Adrenal gland (tissue), 5 donors: ENCODE data around the gene ZNF705A.

Source experiments
- CTCF ChIP-seq, 6 experiments: fragments of 450-650 bp in 4 of 6; fragments of 200-600 bp in 2 of 6; sonication (generic) in 1 of 6; IDR thresholded peaks; 1 replicate in 5 of 6; 2 replicates in 1 of 6; pipeline versions ENCODE4 v1.5.1 to v1.8.0; 2016 to 2021; ENCODE audit warnings: antibody characterized with exemption in 6 of 6, mild to moderate bottlenecking in 2 of 6, moderate library complexity in 1 of 6
- POLR2A ChIP-seq, 2 donors: fragments of 450-650 bp; IDR thresholded peaks; one replicate each; pipeline ENCODE4 v1.6.1; 2017; ENCODE audit warnings: antibody characterized with exemption in 2 of 2, mild to moderate bottlenecking in 2 of 2, moderate library complexity in 1 of 2
- donor health status: DM: no; HTN: no; CAD: no.

GRCh38 chr12:8143261-8143660 lies 13.6 kb upstream of the ZNF705A start:
- TF ChIP-seq CTCF (IDR thresholded peaks at IDR 0.05) (no peak), POLR2A (IDR thresholded peaks at IDR 0.05) (no peak)
